ENCODE data around the gene FRYL.

FRYL gene

GRCh38 chr4:48484494-48485168 lies 295.4 kb downstream of the FRYL start:
- TF ChIP-seq GATA3 (IDR thresholded peaks at IDR 0.05; ENCODE audit: low read depth, low read length) (no peak), GATA2 (IDR thresholded peaks at IDR 0.05; ENCODE audit: low read depth, low read length) (no peak)

GRCh38 chr4:48483777-48484493 lies 296.1 kb downstream of the FRYL start:
- TF ChIP-seq GATA3 (IDR thresholded peaks at IDR 0.05; ENCODE audit: low read depth, low read length), result no peak
- peak; percentile 59 for TF ChIP-seq GATA2 (IDR thresholded peaks at IDR 0.05; ENCODE audit: low read depth, low read length)

- TF ChIP-seq GATA3 (IDR thresholded peaks at IDR 0.05; ENCODE audit: low read depth, low read length) (no peak), GATA2 (IDR thresholded peaks at IDR 0.05; ENCODE audit: low read depth, low read length) (peak; percentile 23; the same call in 1 of the 2 replicates)
Observed at GRCh38 chr4:48483006-48483776, 296.9 kb downstream of the FRYL start, which contains the start of gene SLC10A4. TSS of gene SLC10A4 (plus strand) at chr4:48483343. CDS start at chr4:48483562, 219 bp downstream.

GRCh38 chr4:48481581-48481980 lies 298.5 kb downstream of the FRYL start:
- TF ChIP-seq GATA3 (IDR thresholded peaks at IDR 0.05; ENCODE audit: low read depth, low read length) (no peak), GATA2 (IDR thresholded peaks at IDR 0.05; ENCODE audit: low read depth, low read length) (no peak)

- TF ChIP-seq GATA3 (IDR thresholded peaks at IDR 0.05; ENCODE audit: low read depth, low read length) (no peak), GATA2 (IDR thresholded peaks at IDR 0.05; ENCODE audit: low read depth, low read length) (no peak)
Observed at GRCh38 chr4:48478273-48478672, 301.8 kb downstream of the FRYL start.

GRCh38 chr4:48475770-48476169 lies 304.3 kb downstream of the FRYL start:
- no peak for TF ChIP-seq GATA3 (IDR thresholded peaks at IDR 0.05; ENCODE audit: low read depth, low read length)
- no peak for TF ChIP-seq GATA2 (IDR thresholded peaks at IDR 0.05; ENCODE audit: low read depth, low read length)

- TF ChIP-seq GATA3 (IDR thresholded peaks at IDR 0.05; ENCODE audit: low read depth, low read length) (no peak), GATA2 (IDR thresholded peaks at IDR 0.05; ENCODE audit: low read depth, low read length) (no peak)
Observed at GRCh38 chr4:48472794-48473193, 307.3 kb downstream of the FRYL start.

- 0 out of 2 replicates have a peak, but pooled peaks have one; percentile 1 for TF ChIP-seq GATA3 (IDR thresholded peaks at IDR 0.05; ENCODE audit: low read depth, low read length)
- no peak for TF ChIP-seq GATA2 (IDR thresholded peaks at IDR 0.05; ENCODE audit: low read depth, low read length)
Observed at GRCh38 chr4:48470570-48470969, 309.5 kb downstream of the FRYL start.

- peak; percentile 36; the same call in 1 of the 2 replicates for TF ChIP-seq GATA3 (IDR thresholded peaks at IDR 0.05; ENCODE audit: low read depth, low read length)
- TF ChIP-seq GATA2 (IDR thresholded peaks at IDR 0.05; ENCODE audit: low read depth, low read length), result no peak
Observed at GRCh38 chr4:48470137-48470536, 309.9 kb downstream of the FRYL start.

GRCh38 chr4:48467891-48468290 lies 312.2 kb downstream of the FRYL start:
- TF ChIP-seq GATA3 (IDR thresholded peaks at IDR 0.05; ENCODE audit: low read depth, low read length) (0 out of 2 replicates have a peak, but pooled peaks have one; percentile 46), GATA2 (IDR thresholded peaks at IDR 0.05; ENCODE audit: low read depth, low read length) (peak; percentile 71)

GRCh38 chr4:48467442-48467841 lies 312.6 kb downstream of the FRYL start:
- TF ChIP-seq GATA3 (IDR thresholded peaks at IDR 0.05; ENCODE audit: low read depth, low read length), result no peak
- no peak for TF ChIP-seq GATA2 (IDR thresholded peaks at IDR 0.05; ENCODE audit: low read depth, low read length)

GRCh38 chr4:48462363-48462762 lies 317.7 kb downstream of the FRYL start:
- 0 out of 2 replicates have a peak, but pooled peaks have one; percentile 28 for TF ChIP-seq GATA3 (IDR thresholded peaks at IDR 0.05; ENCODE audit: low read depth, low read length)
- peak; percentile 53 for TF ChIP-seq GATA2 (IDR thresholded peaks at IDR 0.05; ENCODE audit: low read depth, low read length)

- TF ChIP-seq GATA3 (IDR thresholded peaks at IDR 0.05; ENCODE audit: low read depth, low read length), result no peak
Observed at GRCh38 chr4:48461000-48461399, 319.1 kb downstream of the FRYL start.

- 0 out of 2 replicates have a peak, but pooled peaks have one; percentile 13 for TF ChIP-seq GATA2 (IDR thresholded peaks at IDR 0.05; ENCODE audit: low read depth, low read length)
- no peak for TF ChIP-seq GATA3 (IDR thresholded peaks at IDR 0.05; ENCODE audit: low read depth, low read length)
Observed at GRCh38 chr4:48454591-48454990, 325.5 kb downstream of the FRYL start.
